ENCODE measurements around the gene ZNF385A. TPM values are rescaled to one million over a fixed set of nuclear protein-coding genes. Genes with fewer than 3 reads are reported as not detected.
A peak's percentile ranks its signal among the peaks of the same experiment; 100 is the strongest.

ZNF385A gene
- total RNA-seq, 1 donor from 2014 or later, result 7.1 TPM

DNA sequence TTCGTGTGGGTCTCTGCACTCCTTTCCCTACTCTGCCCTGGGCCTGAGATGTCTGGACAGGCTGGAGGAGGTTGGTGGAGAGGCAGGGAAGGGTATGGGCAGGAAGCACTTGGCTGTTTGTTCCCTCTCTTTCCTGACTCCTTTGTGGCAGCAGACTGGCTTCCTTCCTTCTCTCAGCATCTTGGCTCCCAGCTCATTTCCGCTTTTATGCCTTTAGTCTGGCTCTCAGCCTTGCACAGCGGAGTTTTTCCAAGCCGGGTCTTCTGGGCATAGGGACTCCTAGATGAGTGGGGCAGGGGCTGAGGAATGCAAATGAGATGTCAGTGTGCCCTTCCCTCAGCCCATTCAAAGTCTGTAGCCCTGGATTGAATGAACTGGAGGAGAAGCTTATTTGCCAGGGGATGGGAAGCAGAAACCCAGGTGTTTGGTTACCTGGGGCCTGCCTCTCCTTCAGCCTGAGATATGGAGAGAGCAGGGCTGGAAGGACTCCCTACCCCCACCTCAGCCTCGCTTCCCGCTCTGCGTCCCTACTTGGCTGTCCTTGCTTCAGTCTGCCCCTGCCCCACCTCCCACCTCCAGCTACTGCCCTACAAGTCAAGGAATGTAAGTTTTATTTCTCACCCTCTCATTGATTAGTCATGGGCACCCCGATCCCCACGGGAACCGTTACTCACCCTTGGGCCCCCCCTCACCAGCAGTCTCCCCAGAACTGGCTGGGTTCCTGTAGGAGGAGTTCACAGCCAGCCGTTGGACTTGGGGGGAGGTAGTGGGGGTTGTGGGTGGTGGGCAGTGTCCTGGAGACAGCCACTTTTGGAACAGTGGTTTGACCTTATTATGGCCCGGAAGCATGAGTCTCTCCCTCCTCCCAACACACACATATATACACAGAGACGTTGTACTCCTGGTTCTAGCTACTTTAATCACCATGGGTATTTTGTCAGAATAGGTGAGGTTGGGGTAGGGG is 43.8 kb upstream of the ZNF385A start:
- Histone ChIP-seq H3K4me3 (no peak overlapping the region), H3K27ac (replicated peaks) (peak overlapping the region; percentile 64), H3K27me3 (ENCODE audit: low read depth) (no peaks in the 10 kb centered on the region), H3K4me1 (peaks cover 98% of the 10 kb centered on the region), H3K9me3 (replicated peaks) (no peaks in the 10 kb centered on the region), H3K36me3 (no peaks in the 10 kb centered on the region)
- no peak for DNase-seq
- TF ChIP-seq, protein P1, sequence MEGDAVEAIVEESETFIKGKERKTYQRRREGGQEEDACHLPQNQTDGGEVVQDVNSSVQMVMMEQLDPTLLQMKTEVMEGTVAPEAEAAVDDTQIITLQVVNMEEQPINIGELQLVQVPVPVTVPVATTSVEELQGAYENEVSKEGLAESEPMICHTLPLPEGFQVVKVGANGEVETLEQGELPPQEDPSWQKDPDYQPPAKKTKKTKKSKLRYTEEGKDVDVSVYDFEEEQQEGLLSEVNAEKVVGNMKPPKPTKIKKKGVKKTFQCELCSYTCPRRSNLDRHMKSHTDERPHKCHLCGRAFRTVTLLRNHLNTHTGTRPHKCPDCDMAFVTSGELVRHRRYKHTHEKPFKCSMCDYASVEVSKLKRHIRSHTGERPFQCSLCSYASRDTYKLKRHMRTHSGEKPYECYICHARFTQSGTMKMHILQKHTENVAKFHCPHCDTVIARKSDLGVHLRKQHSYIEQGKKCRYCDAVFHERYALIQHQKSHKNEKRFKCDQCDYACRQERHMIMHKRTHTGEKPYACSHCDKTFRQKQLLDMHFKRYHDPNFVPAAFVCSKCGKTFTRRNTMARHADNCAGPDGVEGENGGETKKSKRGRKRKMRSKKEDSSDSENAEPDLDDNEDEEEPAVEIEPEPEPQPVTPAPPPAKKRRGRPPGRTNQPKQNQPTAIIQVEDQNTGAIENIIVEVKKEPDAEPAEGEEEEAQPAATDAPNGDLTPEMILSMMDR (IDR thresholded peaks at IDR 0.05; ENCODE audit: borderline replicate concordance), result no peak
- intact Hi-C loops (cut with micrococcal nuclease), result no loop called here

DNA sequence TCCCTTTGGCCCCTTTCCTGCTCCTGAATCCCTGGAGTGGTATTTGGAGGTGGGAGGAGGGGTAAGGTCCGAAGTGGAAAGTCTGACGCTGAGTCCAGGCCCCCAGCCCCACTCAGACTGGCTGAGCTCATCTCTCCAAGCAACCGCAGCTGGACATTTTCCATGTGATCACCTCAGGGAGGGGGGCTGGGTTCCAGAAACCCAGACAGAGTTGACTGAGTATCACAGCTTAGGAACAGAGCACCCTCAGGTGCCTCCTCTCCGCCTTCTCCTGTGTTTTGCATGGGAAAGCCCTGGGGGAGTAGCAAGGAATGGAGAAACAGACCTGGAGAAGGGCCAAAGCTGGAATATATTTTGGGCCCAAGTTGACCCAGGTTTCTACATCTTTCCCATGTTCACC is 42.6 kb upstream of the ZNF385A start:
- no peak for DNase-seq
- Histone ChIP-seq H3K9me3 (replicated peaks) (no peaks in the 10 kb centered on the region), H3K27ac (replicated peaks) (peak overlapping the region; percentile 64), H3K4me3 (no peak overlapping the region), H3K4me1 (peaks cover 89% of the 10 kb centered on the region), H3K36me3 (no peaks in the 10 kb centered on the region), H3K27me3 (ENCODE audit: low read depth) (no peaks in the 10 kb centered on the region)
- TF ChIP-seq, protein P1 (IDR thresholded peaks at IDR 0.05; ENCODE audit: borderline replicate concordance), result no peak
- intact Hi-C loops (cut with micrococcal nuclease), result no loop called here

DNA sequence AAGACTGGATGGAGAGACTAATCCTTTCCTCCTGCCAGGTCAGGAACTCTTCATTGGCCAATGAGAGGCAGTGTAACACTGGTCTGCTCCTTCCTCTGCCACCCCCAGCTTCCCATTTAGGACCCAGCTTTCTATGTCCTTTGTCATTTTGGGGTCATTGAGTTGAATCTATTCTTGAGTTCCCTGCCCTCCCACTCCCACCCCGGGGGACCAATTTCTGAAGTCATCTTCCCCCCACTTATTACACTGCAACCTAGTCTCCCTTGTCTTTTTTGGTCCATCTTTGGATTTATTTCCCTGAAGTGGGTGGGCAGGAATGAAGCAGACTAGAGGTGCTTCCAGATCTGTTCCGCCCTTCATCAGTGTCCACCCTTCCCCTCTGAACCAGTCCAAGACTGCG is 42.2 kb upstream of the ZNF385A start:
- Histone ChIP-seq H3K9me3 (replicated peaks) (no peaks in the 10 kb centered on the region), H3K27me3 (ENCODE audit: low read depth) (no peaks in the 10 kb centered on the region), H3K27ac (replicated peaks) (no peak overlapping the region), H3K4me3 (no peak overlapping the region), H3K4me1 (peaks cover 89% of the 10 kb centered on the region), H3K36me3 (no peaks in the 10 kb centered on the region)
- no peak for DNase-seq
- TF ChIP-seq, protein P1 (IDR thresholded peaks at IDR 0.05; ENCODE audit: borderline replicate concordance), result no peak
- intact Hi-C loops (cut with micrococcal nuclease), result no loop called here

DNA sequence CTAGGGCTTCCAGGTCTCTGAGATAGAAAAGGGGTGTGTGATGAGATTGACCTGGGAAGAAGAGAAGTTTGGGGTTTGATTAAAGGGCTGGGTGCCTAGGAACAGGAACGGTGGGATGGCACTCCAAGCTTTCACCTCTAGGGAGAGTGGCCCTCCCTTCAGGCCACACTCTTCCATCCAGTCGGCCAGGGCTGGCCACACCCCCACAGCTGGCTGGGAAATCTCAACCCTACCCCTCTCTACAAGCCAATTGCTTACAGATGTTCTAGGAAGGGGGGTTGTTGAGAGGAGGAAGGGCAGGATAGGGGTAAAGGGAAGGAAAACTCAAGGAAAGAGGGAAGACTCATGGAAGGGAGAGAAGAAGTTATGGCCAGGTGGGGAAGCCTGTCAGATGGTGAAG is 41.2 kb upstream of the ZNF385A start:
- no peak overlapping the region for H3K27ac ChIP-seq (replicated peaks)

DNA sequence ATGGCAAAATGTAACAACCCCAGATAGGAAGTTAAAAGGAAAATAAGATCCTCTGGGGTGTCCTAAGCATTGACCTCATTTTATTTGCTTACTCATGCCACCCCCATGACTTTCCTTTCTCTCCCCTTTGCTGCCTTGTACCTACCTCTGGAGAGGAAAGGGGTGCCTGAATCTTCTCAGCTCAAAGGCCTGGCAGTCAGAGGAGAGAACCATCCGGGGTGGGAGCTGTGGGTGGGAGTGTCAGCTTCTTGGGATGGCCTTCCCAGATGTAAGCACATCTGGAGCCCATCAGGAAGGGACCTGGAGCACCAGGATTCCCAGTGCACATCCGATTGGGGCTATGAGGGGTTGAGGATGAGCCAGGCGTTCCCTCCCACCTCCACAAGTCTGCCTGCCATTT is 39.7 kb upstream of the ZNF385A start:
- no peaks in the 10 kb centered on the region for H3K27me3 ChIP-seq (ENCODE audit: low read depth)
- no peaks in the 10 kb centered on the region for H3K36me3 ChIP-seq
- TF ChIP-seq, protein P1 (IDR thresholded peaks at IDR 0.05; ENCODE audit: borderline replicate concordance), result no peak
- H3K27ac ChIP-seq (replicated peaks), result no peak overlapping the region
- intact Hi-C loops (cut with micrococcal nuclease), result no loop called here
- DNase-seq, result no peak
- H3K4me3 ChIP-seq, result no peak overlapping the region
- no peaks in the 10 kb centered on the region for H3K9me3 ChIP-seq (replicated peaks)
- H3K4me1 ChIP-seq, result peaks cover 92% of the 10 kb centered on the region

More for the DNA sequence above, 41.2 kb upstream of the ZNF385A start:
- intact Hi-C loops (cut with micrococcal nuclease), result no loop called here
- Histone ChIP-seq H3K36me3 (no peaks in the 10 kb centered on the region), H3K27me3 (ENCODE audit: low read depth) (no peaks in the 10 kb centered on the region), H3K9me3 (replicated peaks) (no peaks in the 10 kb centered on the region), H3K4me3 (no peak overlapping the region), H3K4me1 (peaks cover 89% of the 10 kb centered on the region)
- TF ChIP-seq, protein P1 (IDR thresholded peaks at IDR 0.05; ENCODE audit: borderline replicate concordance), result no peak
- no peak for DNase-seq

Measured in left ventricle myocardium inferior (tissue), 1 donor.